H9 (cell line): ENCODE results near the gene CAPG. TPM values are rescaled to one million over a fixed set of nuclear protein-coding genes. Genes with fewer than 3 reads are reported as not detected.

Experiments
- DNase-seq: peaks from one replicate; pipeline ENCODE4 v3.0.0-alpha.2; 2017
- H2AFZ ChIP-seq: one replicate; pipeline ENCODE4 v1.6.1; 2013; ENCODE audit warnings: mild to moderate bottlenecking, low read length, control low read depth, moderate library complexity
- H2AK5ac ChIP-seq: 2 replicates; pipeline ENCODE4 v1.6.1; 2013; ENCODE audit warnings: low read length, control low read depth, mixed read lengths; ENCODE audit not compliant: insufficient read length
- H2BK120ac ChIP-seq: one replicate; pipeline ENCODE4 v1.6.1; 2013; ENCODE audit warnings: low read depth, mild to moderate bottlenecking, low read length, control low read depth, inconsistent platforms; ENCODE audit not compliant: poor library complexity, severe bottlenecking
- H2BK12ac ChIP-seq: 2 replicates; pipeline ENCODE4 v1.6.1; 2013; ENCODE audit warnings: low read length, control low read depth, mixed read lengths, low read depth; ENCODE audit not compliant: insufficient read length
- H2BK15ac ChIP-seq: 2 replicates; pipeline ENCODE4 v1.6.1; 2013; ENCODE audit warnings: low read depth, low read length, control low read depth
- H2BK20ac ChIP-seq: one replicate; pipeline ENCODE4 v1.6.1; 2013; ENCODE audit warnings: low read depth, mild to moderate bottlenecking, low read length, control low read depth, inconsistent platforms; ENCODE audit not compliant: poor library complexity, severe bottlenecking
- H2BK5ac ChIP-seq: 2 replicates; pipeline ENCODE4 v1.6.1; 2013; ENCODE audit warnings: low read length, control low read depth, mixed read lengths; ENCODE audit not compliant: insufficient read length
- H3K14ac ChIP-seq: 2 replicates; pipeline ENCODE4 v1.6.1; 2013; ENCODE audit warnings: low read length, control low read depth; ENCODE audit not compliant: insufficient read depth
- H3K18ac ChIP-seq: 2 replicates; pipeline ENCODE4 v1.6.1; 2013; ENCODE audit warnings: low read depth, mild to moderate bottlenecking, mixed read lengths, low read length, control low read depth; ENCODE audit not compliant: insufficient read length
- H3K23ac ChIP-seq: 2 replicates; pipeline ENCODE4 v1.6.1; 2013; ENCODE audit warnings: low read length, control low read depth, mixed read lengths, low read depth; ENCODE audit not compliant: insufficient read length
- H3K23me2 ChIP-seq: 2 replicates; pipeline ENCODE4 v1.6.1; 2013; ENCODE audit warnings: low read depth, mild to moderate bottlenecking, mixed read lengths, low read length, control low read depth; ENCODE audit not compliant: insufficient read length, poor library complexity, severe bottlenecking
- H3K27ac ChIP-seq: 2 replicates; pipeline ENCODE4 v1.5.1; 2013; ENCODE audit warnings: low read length, control low read depth, mixed read lengths, low read depth; ENCODE audit not compliant: insufficient read length
- H3K27me3 ChIP-seq: 2 replicates; pipeline ENCODE4 v1.6.1; 2013; ENCODE audit warnings: low read length, control low read depth, inconsistent platforms; ENCODE audit not compliant: insufficient read depth
- H3K4ac ChIP-seq: 2 replicates; pipeline ENCODE4 v1.6.1; 2013; ENCODE audit warnings: low read depth, mild to moderate bottlenecking, control low read depth, inconsistent platforms, low read length, moderate library complexity
- H3K4me1 ChIP-seq: 2 replicates; pipeline ENCODE4 v1.6.1; 2013; ENCODE audit warnings: low read length, control low read depth, inconsistent platforms; ENCODE audit not compliant: insufficient read depth
- H3K4me2 ChIP-seq: 2 replicates; pipeline ENCODE4 v1.6.1; 2013; ENCODE audit warnings: low read length, control low read depth, mixed read lengths; ENCODE audit not compliant: insufficient read length, insufficient read depth
- H3K56ac ChIP-seq: 2 replicates; pipeline ENCODE4 v1.6.1; 2013; ENCODE audit warnings: low read depth, mild to moderate bottlenecking, mixed read lengths, low read length, control low read depth; ENCODE audit not compliant: insufficient read length
- H3K79me1 ChIP-seq: 2 replicates; pipeline ENCODE4 v1.6.1; 2013; ENCODE audit warnings: low read depth, mild to moderate bottlenecking, moderate library complexity, low read length, control low read depth, inconsistent platforms; ENCODE audit not compliant: insufficient read depth, poor library complexity, severe bottlenecking
- H3K79me2 ChIP-seq: 2 replicates; pipeline ENCODE4 v1.6.1; 2013; ENCODE audit warnings: low read length, control low read depth, inconsistent platforms; ENCODE audit not compliant: insufficient read depth
- H3K9ac ChIP-seq: 2 replicates; pipeline ENCODE4 v1.6.1; 2013; ENCODE audit warnings: low read length, control low read depth, mixed read lengths; ENCODE audit not compliant: insufficient read length; ENCODE audit errors: extremely low read depth
- H3K9me3 ChIP-seq: one replicate; pipeline ENCODE4 v1.6.1; 2013; ENCODE audit warnings: low read depth, low read length, inconsistent platforms; ENCODE audit not compliant: control insufficient read depth
- H3T11ph ChIP-seq: one replicate; pipeline ENCODE4 v1.6.1; 2013; ENCODE audit warnings: mild to moderate bottlenecking, low read length, control low read depth, inconsistent platforms
- H4K20me1 ChIP-seq: one replicate; pipeline ENCODE4 v1.6.1; 2013; ENCODE audit not compliant: control insufficient read depth, insufficient read length, insufficient read depth
- H4K5ac ChIP-seq: 2 replicates; pipeline ENCODE4 v1.6.1; 2013; ENCODE audit warnings: low read depth, mild to moderate bottlenecking, mixed read lengths, low read length, control low read depth; ENCODE audit not compliant: insufficient read length
- H4K8ac ChIP-seq: replicated peaks from 2 replicates; pipeline ENCODE4 v1.6.1; 2013; ENCODE audit warnings: low read length, control low read depth, mixed read lengths, low read depth; ENCODE audit not compliant: insufficient read length
- H4K91ac ChIP-seq: 2 replicates; pipeline ENCODE4 v1.6.1; 2013; ENCODE audit warnings: low read depth, mild to moderate bottlenecking, moderate library complexity, mixed read lengths, low read length, control low read depth; ENCODE audit not compliant: insufficient read length
- H3K27ac Mint-ChIP-seq, 3 experiments: 2 replicates in 2 of 3; 3 replicates in 1 of 3; pipeline ENCODE4 v1.8.0; 2020 to 2021; ENCODE audit warnings: mixed read lengths in 3 of 3, mild to moderate bottlenecking in 1 of 3, moderate library complexity in 1 of 3
- H3K27me3 Mint-ChIP-seq: 2 replicates; pipeline ENCODE4 v1.8.0; 2021; ENCODE audit warnings: low read depth, mild to moderate bottlenecking, moderate library complexity, mixed read lengths
- H3K36me3 Mint-ChIP-seq, 3 experiments: 2 replicates in 2 of 3; 3 replicates in 1 of 3; pipeline ENCODE4 v1.8.0; 2020 to 2021; ENCODE audit warnings: low read depth in 3 of 3, mixed read lengths in 3 of 3; ENCODE audit not compliant: insufficient read depth in 1 of 3
- H3K4me1 Mint-ChIP-seq, 2 experiments: 2 replicates each; pipeline ENCODE4 v1.8.0; 2020; ENCODE audit warnings: mixed read lengths in 2 of 2
- H3K4me3 Mint-ChIP-seq, 2 experiments: 2 replicates in 1 of 2; 3 replicates in 1 of 2; pipeline ENCODE4 v1.8.0; 2020 to 2021; ENCODE audit warnings: mild to moderate bottlenecking in 2 of 2, mixed read lengths in 2 of 2, moderate library complexity in 1 of 2
- H3K9me3 Mint-ChIP-seq, 2 experiments: 2 replicates in 1 of 2; 3 replicates in 1 of 2; pipeline ENCODE4 v1.8.0; 2020; ENCODE audit warnings: mild to moderate bottlenecking in 2 of 2, mixed read lengths in 2 of 2, moderate library complexity in 1 of 2
- CTCF ChIP-seq: fragments of 200-600 bp; sonication (generic); conservative IDR thresholded peaks from 3 replicates; pipeline ENCODE4 v1.8.0; 2021; ENCODE audit warnings: antibody characterized with exemption, mild to moderate bottlenecking
- WGBS: extraction: QIAGEN DNeasy Blood & Tissue Kit; methylation state at CpG from one replicate; pipeline ENCODE4 v1.1.7; 2013; ENCODE audit warnings: missing lambda C conversion rate, low lambda C conversion rate, mixed read lengths; ENCODE audit not compliant: insufficient read length; ENCODE audit errors: extremely low coverage; 5-methylcytosine and 5-hydroxymethylcytosine counted together
- total RNA-seq: library from RNA; stranded (reverse); gene quantifications from 2 replicates; pipeline ENCODE4 v1.2.1, GENCODE V29; 2021

The CAPG gene
- total RNA-seq, 1 experiment from 2014 or later, result 72.8 TPM

- Histone ChIP-seq H3K27me3 (no peaks in the 10 kb centered on the region), H3K14ac (no peak overlapping the region), H2BK5ac (no peak overlapping the region), H4K8ac (no peak overlapping the region), H3K18ac (no peak overlapping the region), H4K91ac (no peak overlapping the region), H3K56ac (no peak overlapping the region), H2BK20ac (no peak overlapping the region), H3K79me1 (no peaks in the 10 kb centered on the region), H3K79me2 (no peaks in the 10 kb centered on the region), H2AFZ (no peak overlapping the region), H3K23ac (no peak overlapping the region), H2BK12ac (no peak overlapping the region), H2AK5ac (no peak overlapping the region), H2BK120ac (no peak overlapping the region), H4K20me1 (no peaks in the 10 kb centered on the region), H3K23me2 (no peaks in the 10 kb centered on the region), H3K4me2 (no peak overlapping the region), H3K9me3 (no peaks in the 10 kb centered on the region), H3K27ac (no peak overlapping the region), H3K4ac (no peak overlapping the region), H3K4me1 (peaks cover 16% of the 10 kb centered on the region; the same call in 1 of the 2 replicates), H2BK15ac (no peak overlapping the region), H3T11ph (no peak overlapping the region), H3K9ac (no peak overlapping the region), H4K5ac (no peak overlapping the region)
- DNase-seq, result no peak
- Mint-ChIP-seq H3K4me1 (peaks cover 45 to 51% of the 10 kb centered on the region in 2 experiments), H3K27me3 (peaks cover 11% of the 10 kb centered on the region), H3K27ac (peak overlapping the region in 1 of 3 experiments; percentile 44; a peak in 2 of 7 replicates), H3K4me3 (no peak overlapping the region; a peak in 1 of 5 replicates), H3K36me3 (peaks cover 0 to 4% (median 4%) of the 10 kb centered on the region in 3 experiments; a peak in 3 of 7 replicates), H3K9me3 (peaks cover 0 to 2% of the 10 kb centered on the region in 2 experiments; a peak in 1 of 5 replicates)
- WGBS, result no CpG with 5 or more reads among the region's 5 CpGs
- TF ChIP-seq CTCF, result no peak
Measured at GRCh38 chr2:85457043-85457442, 46.9 kb upstream of the CAPG start.
